Activated naive CD4-positive, alpha-beta T cell treated with anti-CD3 and anti-CD28 coated beads for 36 hours (primary cell): ENCODE measurements around the gene WFIKKN2. TPM values are rescaled to one million over a fixed set of nuclear protein-coding genes. Genes with fewer than 3 reads are reported as not detected.

ENCODE experiments used
- CTCF ChIA-PET: fragments of 350-600 bp; sonication (Branson Sonifier 250); formaldehyde crosslinking; loops from one replicate; lab custom pipeline; 2021; ENCODE audit warnings: antibody characterized with exemption; lab: Charles Lee
- DNase-seq: peaks from one replicate; pipeline ENCODE4 v3.0.0-alpha.2; 2020
- H3K27ac Mint-ChIP-seq: one replicate; pipeline ENCODE4 v1.8.0; 2021; ENCODE audit warnings: mild to moderate bottlenecking, mixed read lengths
- H3K27me3 Mint-ChIP-seq: one replicate; pipeline ENCODE4 v1.8.0; 2021; ENCODE audit warnings: low read depth, mixed read lengths
- H3K36me3 Mint-ChIP-seq: one replicate; pipeline ENCODE4 v1.8.0; 2021; ENCODE audit warnings: low read depth, mixed read lengths
- H3K4me1 Mint-ChIP-seq: one replicate; pipeline ENCODE4 v1.8.0; 2021; ENCODE audit warnings: low read depth, mixed read lengths
- H3K4me3 Mint-ChIP-seq: one replicate; pipeline ENCODE4 v1.8.0; 2021; ENCODE audit warnings: mild to moderate bottlenecking, moderate library complexity, mixed read lengths
- H3K9me3 Mint-ChIP-seq: one replicate; pipeline ENCODE4 v1.8.0; 2021; ENCODE audit warnings: mixed read lengths
- intact Hi-C: fragments of 100-400 bp; cut with micrococcal nuclease; formaldehyde crosslinking; loops from one replicate; pipeline ENCODE4 v1.15.1; 2023
- total RNA-seq, 2 experiments: library from RNA; stranded (reverse); gene quantifications; one replicate each; pipeline ENCODE4 v1.2.3, GENCODE V29; 2021

The WFIKKN2 gene, protein sequence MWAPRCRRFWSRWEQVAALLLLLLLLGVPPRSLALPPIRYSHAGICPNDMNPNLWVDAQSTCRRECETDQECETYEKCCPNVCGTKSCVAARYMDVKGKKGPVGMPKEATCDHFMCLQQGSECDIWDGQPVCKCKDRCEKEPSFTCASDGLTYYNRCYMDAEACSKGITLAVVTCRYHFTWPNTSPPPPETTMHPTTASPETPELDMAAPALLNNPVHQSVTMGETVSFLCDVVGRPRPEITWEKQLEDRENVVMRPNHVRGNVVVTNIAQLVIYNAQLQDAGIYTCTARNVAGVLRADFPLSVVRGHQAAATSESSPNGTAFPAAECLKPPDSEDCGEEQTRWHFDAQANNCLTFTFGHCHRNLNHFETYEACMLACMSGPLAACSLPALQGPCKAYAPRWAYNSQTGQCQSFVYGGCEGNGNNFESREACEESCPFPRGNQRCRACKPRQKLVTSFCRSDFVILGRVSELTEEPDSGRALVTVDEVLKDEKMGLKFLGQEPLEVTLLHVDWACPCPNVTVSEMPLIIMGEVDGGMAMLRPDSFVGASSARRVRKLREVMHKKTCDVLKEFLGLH
- total RNA-seq: not detected

DNA sequence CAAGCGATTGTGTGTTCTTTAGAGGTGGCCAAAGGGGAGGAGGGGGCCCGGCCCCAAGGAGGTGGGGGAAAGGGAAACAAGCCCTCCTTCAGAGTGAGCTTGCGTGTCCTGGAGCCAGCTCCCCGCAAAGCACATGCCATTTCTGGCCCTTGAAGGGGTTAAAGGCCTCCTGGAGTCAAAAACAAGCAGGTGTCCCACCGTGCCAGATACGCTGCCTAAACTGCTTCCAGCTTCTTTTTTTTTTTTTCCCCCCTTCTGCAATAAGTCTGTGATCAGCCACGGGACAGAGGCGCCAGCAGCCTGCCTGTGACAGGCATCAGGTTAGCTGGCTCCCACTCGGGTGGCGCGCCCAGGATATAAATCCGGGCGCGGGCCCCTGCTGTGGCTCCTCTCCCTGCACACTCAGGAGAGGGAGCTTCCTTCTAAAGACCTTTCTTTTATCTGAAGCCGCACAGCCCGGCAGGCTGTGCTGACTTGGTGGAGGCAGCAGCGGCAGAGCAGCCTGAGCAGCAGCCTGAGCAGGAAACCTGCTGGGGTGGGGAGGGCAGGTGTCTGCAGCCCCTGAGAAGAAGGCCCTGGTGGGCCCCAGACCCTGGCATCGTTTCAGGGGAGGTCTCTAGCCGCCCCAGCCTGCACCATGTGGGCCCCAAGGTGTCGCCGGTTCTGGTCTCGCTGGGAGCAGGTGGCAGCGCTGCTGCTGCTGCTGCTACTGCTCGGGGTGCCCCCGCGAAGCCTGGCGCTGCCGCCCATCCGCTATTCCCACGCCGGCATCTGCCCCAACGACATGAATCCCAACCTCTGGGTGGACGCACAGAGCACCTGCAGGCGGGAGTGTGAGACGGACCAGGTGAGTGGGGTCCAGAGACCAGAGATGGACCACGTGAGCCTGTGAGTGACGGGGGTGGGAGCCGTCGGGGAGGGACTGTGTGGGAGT is at the start of gene WFIKKN2:
TSS of gene WFIKKN2 (plus strand) at position 286 of the 934 bp plus-strand sequence. CDS start at position 638, 352 bp downstream.
- H3K27ac Mint-ChIP-seq: no peak within 1 kb of the TSS
- H3K4me1 Mint-ChIP-seq: no peaks in the 10 kb centered on the region
- CTCF ChIA-PET: interaction anchor here (0.6 to 1.1 kb wide), 3 partner anchors 16 to 334 kb away, joined by 3 to 4 read pairs (median 3); no protein-coding TSS in a partner anchor
- no peak for DNase-seq
- peaks cover 8% of the 10 kb centered on the region for H3K27me3 Mint-ChIP-seq
- no peaks in the 10 kb centered on the region for H3K36me3 Mint-ChIP-seq
- H3K4me3 Mint-ChIP-seq: no peak within 1 kb of the TSS
- intact Hi-C loops: no loop called here
- no peaks in the 10 kb centered on the region for H3K9me3 Mint-ChIP-seq

DNA sequence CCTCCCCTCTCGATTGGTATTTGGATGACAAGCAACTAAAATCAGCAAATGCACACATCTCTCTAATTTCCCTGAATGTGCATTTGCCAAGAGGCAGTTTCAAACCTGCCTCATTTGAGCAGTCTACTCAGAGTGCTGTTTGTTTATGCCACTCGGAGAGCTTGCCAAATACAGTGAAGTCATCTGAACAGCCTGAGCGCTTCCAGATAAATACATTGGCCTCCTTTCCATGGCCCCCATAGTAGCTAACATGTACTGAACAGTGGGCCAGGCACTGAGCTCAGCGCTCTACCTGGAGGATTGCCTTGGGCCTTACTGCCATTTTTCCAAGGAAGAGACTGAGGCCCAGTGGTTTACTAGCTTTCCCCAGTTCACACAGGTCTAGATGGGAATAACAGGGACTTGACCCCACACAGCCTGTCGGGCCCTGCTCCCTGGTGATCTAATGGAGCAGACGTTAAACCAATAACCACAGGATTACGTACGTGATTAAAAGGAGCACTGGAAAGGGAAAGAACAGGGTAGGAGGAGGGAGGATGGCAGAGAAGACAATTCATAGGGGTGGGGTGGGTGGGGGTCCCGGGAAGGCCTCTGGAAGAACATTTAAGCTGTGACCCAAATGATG is 49.3 kb upstream of the WFIKKN2 start:
- no peak for DNase-seq
- intact Hi-C loops: no loop called here
- H3K9me3 Mint-ChIP-seq: no peaks in the 10 kb centered on the region
- H3K4me1 Mint-ChIP-seq: peaks cover 9% of the 10 kb centered on the region
- no peaks in the 10 kb centered on the region for H3K36me3 Mint-ChIP-seq
- no peak overlapping the region for H3K27ac Mint-ChIP-seq
- CTCF ChIA-PET: interaction anchor here (0.8 to 10.2 kb wide), 8 partner anchors 13 to 389 kb away, joined by 3 to 79 read pairs (median 6); partner anchors contain the start of gene LRRC59
- peaks cover 4% of the 10 kb centered on the region for H3K27me3 Mint-ChIP-seq
- H3K4me3 Mint-ChIP-seq: no peak overlapping the region

DNA sequence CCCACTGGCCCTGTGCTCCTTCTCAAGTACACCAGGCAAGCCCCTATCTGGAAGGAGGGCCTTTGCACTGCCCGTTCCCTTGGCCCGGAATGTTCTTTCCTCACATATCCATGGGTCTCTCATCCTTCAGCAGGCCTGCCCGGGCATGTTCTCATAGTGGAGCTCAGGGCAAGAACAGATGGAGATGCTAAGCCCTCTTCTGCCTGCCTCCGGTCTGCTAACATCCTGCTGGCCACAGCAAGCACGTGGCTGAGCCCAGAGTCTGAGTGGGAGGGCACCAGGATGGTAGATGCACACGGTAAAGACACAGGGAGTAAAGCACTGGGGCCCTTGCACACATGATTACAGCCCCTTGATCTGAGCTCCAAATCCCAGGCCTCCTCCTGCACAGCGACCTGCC is 48.3 kb upstream of the WFIKKN2 start:
- DNase-seq: no peak
- Mint-ChIP-seq H3K27ac (no peak overlapping the region), H3K4me3 (no peak overlapping the region), H3K27me3 (peaks cover 3% of the 10 kb centered on the region), H3K36me3 (no peaks in the 10 kb centered on the region), H3K9me3 (no peaks in the 10 kb centered on the region), H3K4me1 (peaks cover 5% of the 10 kb centered on the region)
- intact Hi-C loops: no loop called here
- CTCF ChIA-PET: interaction anchor here (1.3 to 10.2 kb wide), 3 partner anchors 12 to 54 kb away, joined by 3 to 79 read pairs (median 4); no protein-coding TSS in a partner anchor

DNA sequence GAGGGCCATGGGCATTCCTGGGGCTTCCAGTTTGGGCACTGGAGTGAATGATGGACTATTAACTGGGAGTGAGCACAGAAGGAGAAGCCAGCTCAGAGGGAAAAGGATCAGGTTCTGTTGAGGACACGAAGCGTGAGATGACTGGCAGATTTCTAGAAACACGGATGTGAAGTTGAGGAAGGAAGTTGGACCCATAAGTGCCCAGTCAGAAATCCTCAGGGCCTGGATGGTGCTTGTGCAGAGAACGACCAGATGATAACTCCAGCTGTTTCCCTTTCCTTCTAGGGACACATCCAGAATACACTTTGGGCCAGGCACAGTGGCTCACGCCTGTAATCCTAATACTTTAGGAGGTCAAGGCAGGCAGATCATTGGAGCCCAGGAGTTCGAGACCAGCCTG is 44.8 kb upstream of the WFIKKN2 start:
- H3K9me3 Mint-ChIP-seq: no peaks in the 10 kb centered on the region
- no peak overlapping the region for H3K27ac Mint-ChIP-seq
- CTCF ChIA-PET: interaction anchor here (1.3 kb wide), 1 partner anchor 163 kb away, joined by 4 read pairs; no protein-coding TSS in a partner anchor
- H3K4me3 Mint-ChIP-seq: no peak overlapping the region
- no peak for DNase-seq
- H3K27me3 Mint-ChIP-seq: no peaks in the 10 kb centered on the region
- no peaks in the 10 kb centered on the region for H3K36me3 Mint-ChIP-seq
- no peaks in the 10 kb centered on the region for H3K4me1 Mint-ChIP-seq
- intact Hi-C loops: no loop called here

DNA sequence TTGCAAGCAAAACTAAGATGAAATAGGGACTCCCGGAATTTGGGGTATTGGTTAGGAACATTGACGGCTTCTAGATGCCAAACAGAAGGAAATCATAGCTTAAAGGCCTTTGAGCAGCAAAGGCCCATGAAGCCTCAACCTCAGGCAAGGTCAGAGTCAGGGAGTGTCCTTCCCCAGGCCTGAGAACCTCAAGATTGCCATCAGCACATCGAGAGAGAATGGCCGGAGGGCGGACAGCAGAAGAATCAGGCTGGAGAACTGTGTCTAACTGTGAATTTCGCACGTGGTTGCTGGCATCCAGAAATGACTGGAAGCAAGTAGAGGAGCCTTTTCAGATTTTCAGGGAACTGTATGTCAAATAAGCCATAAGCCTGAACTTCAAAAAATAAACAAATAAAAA is 43.3 kb upstream of the WFIKKN2 start:
- Mint-ChIP-seq H3K27me3 (no peaks in the 10 kb centered on the region), H3K36me3 (no peaks in the 10 kb centered on the region), H3K4me3 (no peak overlapping the region), H3K27ac (no peak overlapping the region), H3K9me3 (no peaks in the 10 kb centered on the region), H3K4me1 (no peaks in the 10 kb centered on the region)
- DNase-seq: no peak
- intact Hi-C loops: no loop called here
- CTCF ChIA-PET: interaction anchor here (1.0 kb wide), 1 partner anchor 9 kb away, joined by 6 read pairs; no protein-coding TSS in a partner anchor

DNA sequence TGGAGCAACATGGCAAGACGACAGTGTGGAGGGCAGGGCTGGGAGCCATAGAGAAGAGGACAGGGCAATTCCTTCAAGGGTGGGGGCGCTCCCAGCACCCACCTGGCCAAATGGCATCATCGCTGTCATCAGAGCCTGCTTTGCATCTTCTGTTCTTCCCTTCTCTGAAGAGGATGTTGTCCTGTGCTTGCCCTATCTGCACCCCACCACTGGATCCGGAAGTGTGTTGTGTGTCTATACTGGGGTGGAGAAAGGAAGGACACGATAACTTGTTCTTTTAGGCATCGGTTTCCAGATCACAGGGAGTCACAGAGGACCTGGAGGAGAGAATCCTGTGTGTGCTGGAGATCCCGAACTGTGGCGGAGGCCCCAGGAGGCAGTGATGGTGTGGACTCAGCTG is 42.4 kb upstream of the WFIKKN2 start:
- DNase-seq: no peak
- intact Hi-C loops: no loop called here
- Mint-ChIP-seq H3K4me1 (no peaks in the 10 kb centered on the region), H3K27ac (no peak overlapping the region), H3K9me3 (no peaks in the 10 kb centered on the region), H3K36me3 (no peaks in the 10 kb centered on the region), H3K27me3 (no peaks in the 10 kb centered on the region), H3K4me3 (no peak overlapping the region)
- CTCF ChIA-PET: interaction anchor here (0.9 kb wide), 1 partner anchor 10 kb away, joined by 5 read pairs; no protein-coding TSS in a partner anchor

DNA sequence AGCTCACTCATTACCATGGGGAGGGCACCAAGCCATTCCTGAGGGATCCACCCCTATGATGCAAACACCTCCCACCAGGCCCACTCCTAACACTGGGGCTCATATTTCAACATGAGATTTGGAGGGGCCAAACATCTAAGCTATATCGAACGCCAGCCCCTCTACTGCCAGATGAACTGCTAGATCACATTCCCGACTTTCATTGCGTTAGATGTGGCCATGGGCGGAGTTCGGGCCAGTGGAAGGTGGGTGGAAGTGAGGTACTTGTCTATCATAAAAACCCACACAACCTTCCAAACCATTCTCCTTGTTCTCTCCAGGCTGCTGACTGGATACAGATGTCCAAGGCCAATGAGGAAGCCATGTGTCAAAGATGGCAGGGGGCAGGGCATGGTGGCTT is 41.0 kb upstream of the WFIKKN2 start:
- Mint-ChIP-seq H3K4me1 (no peaks in the 10 kb centered on the region), H3K9me3 (no peaks in the 10 kb centered on the region), H3K4me3 (no peak overlapping the region), H3K36me3 (no peaks in the 10 kb centered on the region), H3K27me3 (no peaks in the 10 kb centered on the region), H3K27ac (no peak overlapping the region)
- DNase-seq: no peak
- CTCF ChIA-PET: interaction anchor here (0.5 to 1.1 kb wide), 4 partner anchors 10 to 1166 kb away, joined by 3 to 4 read pairs (median 3); no protein-coding TSS in a partner anchor
- intact Hi-C loops: no loop called here

DNA sequence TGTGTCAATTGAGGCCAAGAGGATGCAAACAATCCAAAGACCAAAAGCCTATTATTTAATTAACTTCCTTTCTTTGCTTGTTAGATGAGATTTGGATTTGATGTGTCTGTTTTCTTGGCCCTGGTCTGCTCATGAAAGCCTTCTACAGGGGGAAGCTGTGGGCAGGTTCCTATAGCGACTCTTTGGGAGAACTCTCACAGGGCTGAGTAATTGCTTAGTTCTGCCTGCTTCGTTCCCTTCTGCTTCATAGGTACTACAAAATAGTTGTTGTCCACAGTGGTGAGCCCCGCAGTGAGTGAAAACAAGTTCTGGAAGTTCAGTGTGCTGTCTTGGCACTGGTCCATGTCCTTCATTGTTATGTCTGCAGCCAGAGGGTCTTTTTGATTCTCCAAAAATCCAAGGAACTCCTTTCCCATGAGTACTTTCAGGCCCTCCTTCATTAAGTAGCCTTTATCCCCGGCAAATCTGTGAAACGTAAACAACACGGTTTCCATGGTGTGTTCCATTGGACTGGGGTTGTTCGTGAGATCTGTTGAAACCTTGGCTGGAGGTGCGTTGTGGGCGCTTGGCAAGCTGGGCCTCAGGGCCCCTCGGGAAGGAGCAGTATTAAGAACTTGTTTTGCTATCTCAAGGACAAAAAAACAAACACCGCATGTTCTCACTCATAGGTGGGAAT is 38.1 kb upstream of the WFIKKN2 start:
- intact Hi-C loops: no loop called here
- no peaks in the 10 kb centered on the region for H3K4me1 Mint-ChIP-seq
- H3K27me3 Mint-ChIP-seq: no peaks in the 10 kb centered on the region
- H3K27ac Mint-ChIP-seq: no peak overlapping the region
- no peaks in the 10 kb centered on the region for H3K9me3 Mint-ChIP-seq
- H3K36me3 Mint-ChIP-seq: no peaks in the 10 kb centered on the region
- DNase-seq: no peak
- CTCF ChIA-PET: interaction anchor here (0.9 to 2.6 kb wide), 2 partner anchors 14 to 20 kb away, joined by 3 to 16 read pairs; no protein-coding TSS in a partner anchor
- H3K4me3 Mint-ChIP-seq: no peak overlapping the region

DNA sequence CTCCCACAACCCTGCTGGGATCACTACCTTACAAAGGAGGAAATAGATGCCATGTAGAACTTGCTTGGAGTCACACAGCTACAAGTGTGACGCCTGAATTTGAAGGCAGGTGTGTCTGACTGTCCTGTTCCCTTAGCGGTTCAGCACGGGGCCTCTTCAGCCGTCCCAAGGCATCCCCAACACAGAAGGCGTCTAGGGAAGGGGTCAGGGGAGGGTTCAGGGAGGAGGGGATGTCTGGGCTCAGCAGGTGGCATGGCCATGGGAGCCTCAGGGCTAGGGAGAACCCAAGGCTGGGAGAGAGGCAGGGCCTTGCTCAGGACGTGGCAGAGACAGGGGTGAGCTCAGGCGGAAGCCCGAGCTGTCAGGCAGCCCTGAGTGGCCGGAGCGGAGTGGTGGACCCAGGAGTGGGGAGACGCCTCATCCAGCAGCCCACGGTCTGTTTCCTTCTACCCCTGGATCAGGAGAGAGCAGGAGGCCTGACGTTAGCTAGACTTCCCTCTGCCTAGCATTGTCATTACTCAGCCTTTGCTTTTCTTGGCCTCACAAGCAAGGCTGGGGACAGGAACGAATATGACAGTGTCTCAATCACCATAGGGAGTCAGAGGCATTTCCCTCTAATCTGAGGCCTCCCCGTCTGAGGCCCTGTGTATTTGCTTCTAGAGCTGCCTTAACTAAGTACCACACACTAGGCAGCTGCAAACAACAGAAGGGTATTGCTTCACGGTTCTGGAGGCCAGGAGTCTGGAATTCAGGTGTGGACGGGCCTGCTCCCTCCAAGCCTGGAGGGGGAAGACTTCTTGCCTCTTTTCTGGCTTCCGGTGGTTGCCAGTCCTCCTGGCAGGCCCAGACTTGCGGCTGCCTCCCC is 36.7 kb upstream of the WFIKKN2 start:
- no peak for DNase-seq
- Mint-ChIP-seq H3K27me3 (no peaks in the 10 kb centered on the region), H3K36me3 (no peaks in the 10 kb centered on the region), H3K9me3 (no peaks in the 10 kb centered on the region), H3K4me1 (no peaks in the 10 kb centered on the region), H3K27ac (no peak overlapping the region), H3K4me3 (no peak overlapping the region)
- intact Hi-C loops: no loop called here
- CTCF ChIA-PET: interaction anchor here (1.0 to 2.6 kb wide), 2 partner anchors 12 to 15 kb away, joined by 3 to 16 read pairs; no protein-coding TSS in a partner anchor

DNA sequence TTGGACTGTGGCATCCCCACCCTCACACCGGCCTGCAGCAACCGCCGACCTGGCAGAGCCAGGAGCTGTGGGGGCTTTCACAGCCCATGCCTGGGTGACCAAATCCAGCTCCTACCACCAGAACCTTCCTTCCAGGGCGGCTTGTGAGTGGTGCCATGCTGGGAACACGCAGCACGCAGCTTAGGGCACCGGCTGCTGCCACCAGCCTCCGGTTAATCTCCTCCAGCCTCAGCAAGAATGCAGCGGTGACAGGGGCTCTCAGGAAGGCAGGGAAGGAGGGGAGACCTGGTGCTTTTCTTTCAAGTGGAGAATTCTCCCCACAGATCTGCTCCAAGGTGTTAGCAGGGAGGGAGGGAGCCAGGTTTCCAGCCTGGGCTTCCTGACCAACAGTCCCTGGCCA is 35.8 kb upstream of the WFIKKN2 start:
- CTCF ChIA-PET: interaction anchor here (0.7 to 2.6 kb wide), 3 partner anchors 13 to 18 kb away, joined by 3 to 16 read pairs (median 4); no protein-coding TSS in a partner anchor
- no peaks in the 10 kb centered on the region for H3K27me3 Mint-ChIP-seq

More for the DNA sequence above, 35.8 kb upstream of the WFIKKN2 start:
- Mint-ChIP-seq H3K27ac (no peak overlapping the region), H3K4me1 (no peaks in the 10 kb centered on the region), H3K36me3 (no peaks in the 10 kb centered on the region), H3K9me3 (no peaks in the 10 kb centered on the region), H3K4me3 (no peak overlapping the region)
- intact Hi-C loops: no loop called here
- no peak for DNase-seq
